ENCODE measurements around the gene PRAMEF7. TPM values are rescaled to one million over a fixed set of nuclear protein-coding genes. Genes with fewer than 3 reads are reported as not detected.

The PRAMEF7 gene
- 0.06 TPM in 1 of 5 replicates, not detected in the others for total RNA-seq (2022; extraction: Qiagen RNA extraction)

GRCh38 chr1:12916310-12916709, at the start of gene PRAMEF7:
TSS of gene PRAMEF7 (plus strand) at chr1:12916610. CDS start at chr1:12917693, 1,083 bp downstream.

GRCh38 chr1:12886101-12886500, 30.3 kb upstream of the PRAMEF7 start, which contains the start of gene PRAMEF4:
TSS of gene PRAMEF4 (minus strand) at chr1:12886201. CDS start at chr1:12883394, 2,807 bp downstream.

GRCh38 chr1:12898170-12898569, 18.2 kb upstream of the PRAMEF7 start, which contains the start of gene PRAMEF10:
TSS of gene PRAMEF10 (minus strand) at chr1:12898270. CDS start at chr1:12895847, 2,423 bp downstream.

GRCh38 chr1:12947480-12947879, 31.1 kb downstream of the PRAMEF7 start, which contains the start of gene PRAMEF6:
TSS of gene PRAMEF6 (minus strand) at chr1:12947580. CDS start at chr1:12942518, 5,062 bp downstream.

Other genes with a start within 250 kb of the PRAMEF7 start
- gene AADACL3, start 200.5 kb upstream of the PRAMEF7 start, total RNA-seq (2022; extraction: Qiagen RNA extraction), result not detected in 5 replicates
- gene CFAP107, start 170.4 kb upstream of the PRAMEF7 start, total RNA-seq (2022; extraction: Qiagen RNA extraction), result not detected in 5 replicates
- not detected in 5 replicates for gene PRAMEF12, start 142.9 kb upstream of the PRAMEF7 start, total RNA-seq (2022; extraction: Qiagen RNA extraction)
- gene PRAMEF1, start 125.2 kb upstream of the PRAMEF7 start, total RNA-seq (2022; extraction: Qiagen RNA extraction), result 0.07 to 0.14 TPM (median 0.07 TPM) in 3 of 5 replicates, not detected in the others
- not detected in 5 replicates for gene PRAMEF11, start 85.2 kb upstream of the PRAMEF7 start, total RNA-seq (2022; extraction: Qiagen RNA extraction)
- not detected in 5 replicates for gene HNRNPCL1, start 67.9 kb upstream of the PRAMEF7 start, total RNA-seq (2022; extraction: Qiagen RNA extraction)
- gene PRAMEF2, start 59.5 kb upstream of the PRAMEF7 start, total RNA-seq (2022; extraction: Qiagen RNA extraction), result 0.06 to 0.25 TPM (median 0.14 TPM) in 5 replicates
- 0.05 to 0.06 TPM in 2 of 5 replicates, not detected in the others for gene PRAMEF4, start 30.4 kb upstream of the PRAMEF7 start, total RNA-seq (2022; extraction: Qiagen RNA extraction)
- gene PRAMEF10, start 18.3 kb upstream of the PRAMEF7 start, total RNA-seq (2022; extraction: Qiagen RNA extraction), result not detected in 5 replicates
- gene PRAMEF6, start 31.0 kb downstream of the PRAMEF7 start, total RNA-seq (2022; extraction: Qiagen RNA extraction), result not detected in 5 replicates
- gene PRAMEF27, start 140.0 kb downstream of the PRAMEF7 start, total RNA-seq (2022; extraction: Qiagen RNA extraction), result not detected in 5 replicates
- not detected in 5 replicates for gene HNRNPCL3, start 144.2 kb downstream of the PRAMEF7 start, total RNA-seq (2022; extraction: Qiagen RNA extraction)
- gene PRAMEF25, start 154.2 kb downstream of the PRAMEF7 start, total RNA-seq (2022; extraction: Qiagen RNA extraction), result not detected in 5 replicates
- not detected in 5 replicates for gene HNRNPCL2, start 200.2 kb downstream of the PRAMEF7 start, total RNA-seq (2022; extraction: Qiagen RNA extraction)
- not detected in 5 replicates for gene PRAMEF26, start 239.4 kb downstream of the PRAMEF7 start, total RNA-seq (2022; extraction: Qiagen RNA extraction)
- not detected in 5 replicates for gene HNRNPCL4, start 249.0 kb downstream of the PRAMEF7 start, total RNA-seq (2022; extraction: Qiagen RNA extraction)